Astrocyte (in vitro differentiated cells and primary cell): ENCODE data around the gene DNER. TPM values are rescaled to one million over a fixed set of nuclear protein-coding genes. Genes with fewer than 3 reads are reported as not detected.

Source experiments
- DNase-seq: peaks from one replicate; pipeline ENCODE4 v3.0.0-alpha.2; 2010; ENCODE audit warnings: low read depth
- FAIRE-seq: peaks from 2 replicates; lab custom pipeline; 2011; peaks lifted over from hg19 to GRCh38; lab: Jason Lieb, UNC
- H2AFZ ChIP-seq: 2 replicates; pipeline ENCODE4 v1.6.0; 2012; ENCODE audit warnings: low read depth, low read length, inconsistent platforms
- H3K27ac ChIP-seq: 2 replicates; pipeline ENCODE4 v1.5.1; 2011; ENCODE audit warnings: low read depth, low read length, inconsistent platforms
- H3K27me3 ChIP-seq: 2 replicates; pipeline ENCODE4 v1.6.0; 2011; ENCODE audit warnings: low read length, inconsistent platforms; ENCODE audit not compliant: insufficient read depth
- H3K36me3 ChIP-seq: 2 replicates; pipeline ENCODE4 v1.5.1; 2011; ENCODE audit warnings: low read length, inconsistent platforms; ENCODE audit not compliant: insufficient read depth
- H3K4me1 ChIP-seq: 2 replicates; pipeline ENCODE4 v1.5.1; 2011; ENCODE audit warnings: low read length, inconsistent platforms; ENCODE audit not compliant: insufficient read depth
- H3K4me2 ChIP-seq: 2 replicates; pipeline ENCODE4 v1.6.0; 2012; ENCODE audit warnings: low read length, inconsistent platforms
- H3K4me3 ChIP-seq: 2 replicates; pipeline ENCODE4 v1.5.1; 2011; ENCODE audit warnings: low read depth, mild to moderate bottlenecking, low read length, inconsistent platforms; ENCODE audit not compliant: insufficient read depth
- H3K79me2 ChIP-seq: 2 replicates; pipeline ENCODE4 v1.6.0; 2012; ENCODE audit warnings: mild to moderate bottlenecking, low read length, inconsistent platforms; ENCODE audit not compliant: insufficient read depth
- H3K9ac ChIP-seq: 2 replicates; pipeline ENCODE4 v1.6.0; 2012; ENCODE audit warnings: mild to moderate bottlenecking, low read length, inconsistent platforms
- H3K9me3 ChIP-seq: 2 replicates; pipeline ENCODE4 v1.5.1; 2012; ENCODE audit warnings: low read depth, mild to moderate bottlenecking, low read length, inconsistent platforms; ENCODE audit not compliant: insufficient read depth
- H4K20me1 ChIP-seq: 2 replicates; pipeline ENCODE4 v1.6.0; 2012; ENCODE audit warnings: low read length, inconsistent platforms; ENCODE audit not compliant: insufficient read depth
- H3K27ac Mint-ChIP-seq: one replicate; pipeline ENCODE4 v1.8.0; 2021; ENCODE audit warnings: mild to moderate bottlenecking, mixed read lengths; ENCODE audit not compliant: unreplicated experiment
- H3K27me3 Mint-ChIP-seq: one replicate; pipeline ENCODE4 v1.8.0; 2021; ENCODE audit warnings: low read depth, mixed read lengths; ENCODE audit not compliant: unreplicated experiment
- H3K36me3 Mint-ChIP-seq: one replicate; pipeline ENCODE4 v1.8.0; 2021; ENCODE audit warnings: low read depth, mixed read lengths; ENCODE audit not compliant: unreplicated experiment
- H3K4me1 Mint-ChIP-seq: one replicate; pipeline ENCODE4 v1.8.0; 2021; ENCODE audit warnings: low read depth, mixed read lengths; ENCODE audit not compliant: unreplicated experiment
- H3K4me3 Mint-ChIP-seq: one replicate; pipeline ENCODE4 v1.8.0; 2021; ENCODE audit warnings: mild to moderate bottlenecking, moderate library complexity, mixed read lengths; ENCODE audit not compliant: unreplicated experiment
- H3K9me3 Mint-ChIP-seq: one replicate; pipeline ENCODE4 v1.8.0; 2021; ENCODE audit warnings: mild to moderate bottlenecking, mixed read lengths; ENCODE audit not compliant: unreplicated experiment
- EZH2 ChIP-seq: IDR thresholded peaks from 2 replicates; pipeline ENCODE4 v1.6.1; 2012; ENCODE audit warnings: mild to moderate bottlenecking, low read length, inconsistent platforms; ENCODE audit not compliant: insufficient read depth
- total RNA-seq: library from RNA; stranded (reverse); gene quantifications from 2 replicates; pipeline ENCODE4 v1.2.1, GENCODE V29; 2021
- TF ChIP-seq, protein P1 (sequence below): IDR thresholded peaks from 2 replicates; pipeline ENCODE4 v1.5.1; 2011; ENCODE audit warnings: low read depth, mild to moderate bottlenecking, inconsistent platforms, low read length, moderate library complexity; ENCODE audit not compliant: insufficient read depth

The DNER gene
- total RNA-seq, 1 donor from 2014 or later = 1.0 TPM

DNA sequence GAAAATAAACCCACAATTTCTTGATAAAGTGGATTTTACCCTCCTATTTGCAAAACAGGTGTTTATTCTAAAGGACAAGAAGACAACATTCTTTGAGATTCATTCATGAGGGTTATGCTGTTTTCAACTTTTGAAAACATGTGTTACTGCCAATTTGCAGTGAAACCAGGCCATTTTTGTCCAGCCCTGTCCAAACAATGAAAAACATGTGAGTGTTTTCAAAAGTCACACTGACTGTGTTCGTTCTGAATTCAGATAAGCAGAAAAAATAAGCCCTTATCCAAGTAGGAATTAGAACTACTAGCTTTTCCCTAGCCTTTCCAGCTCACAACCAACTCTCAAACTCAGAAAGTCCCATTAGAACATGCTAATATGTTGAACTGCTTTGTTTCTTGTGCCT lies 295.2 kb downstream of the DNER start:
- H3K27me3 Mint-ChIP-seq = no peaks in the 10 kb centered on the region
- no peak overlapping the region for H3K9ac ChIP-seq
- no peak overlapping the region for H2AFZ ChIP-seq
- no peaks in the 10 kb centered on the region for H3K4me1 ChIP-seq
- peaks cover 5% of the 10 kb centered on the region for H3K36me3 Mint-ChIP-seq
- H3K27ac Mint-ChIP-seq = no peak overlapping the region
- no peak for DNase-seq
- H3K79me2 ChIP-seq = no peaks in the 10 kb centered on the region
- no peaks in the 10 kb centered on the region for H3K27me3 ChIP-seq
- FAIRE-seq = no peak
- H4K20me1 ChIP-seq = no peaks in the 10 kb centered on the region
- H3K36me3 ChIP-seq = no peaks in the 10 kb centered on the region
- H3K4me3 ChIP-seq = no peak overlapping the region
- H3K4me1 Mint-ChIP-seq = peaks cover 4% of the 10 kb centered on the region
- no peak overlapping the region for H3K27ac ChIP-seq
- H3K4me3 Mint-ChIP-seq = no peak overlapping the region
- no peak for TF ChIP-seq EZH2
- TF ChIP-seq, protein P1, sequence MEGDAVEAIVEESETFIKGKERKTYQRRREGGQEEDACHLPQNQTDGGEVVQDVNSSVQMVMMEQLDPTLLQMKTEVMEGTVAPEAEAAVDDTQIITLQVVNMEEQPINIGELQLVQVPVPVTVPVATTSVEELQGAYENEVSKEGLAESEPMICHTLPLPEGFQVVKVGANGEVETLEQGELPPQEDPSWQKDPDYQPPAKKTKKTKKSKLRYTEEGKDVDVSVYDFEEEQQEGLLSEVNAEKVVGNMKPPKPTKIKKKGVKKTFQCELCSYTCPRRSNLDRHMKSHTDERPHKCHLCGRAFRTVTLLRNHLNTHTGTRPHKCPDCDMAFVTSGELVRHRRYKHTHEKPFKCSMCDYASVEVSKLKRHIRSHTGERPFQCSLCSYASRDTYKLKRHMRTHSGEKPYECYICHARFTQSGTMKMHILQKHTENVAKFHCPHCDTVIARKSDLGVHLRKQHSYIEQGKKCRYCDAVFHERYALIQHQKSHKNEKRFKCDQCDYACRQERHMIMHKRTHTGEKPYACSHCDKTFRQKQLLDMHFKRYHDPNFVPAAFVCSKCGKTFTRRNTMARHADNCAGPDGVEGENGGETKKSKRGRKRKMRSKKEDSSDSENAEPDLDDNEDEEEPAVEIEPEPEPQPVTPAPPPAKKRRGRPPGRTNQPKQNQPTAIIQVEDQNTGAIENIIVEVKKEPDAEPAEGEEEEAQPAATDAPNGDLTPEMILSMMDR = no peak
- H3K9me3 ChIP-seq = no peaks in the 10 kb centered on the region
- no peak overlapping the region for H3K4me2 ChIP-seq
- peaks cover 8% of the 10 kb centered on the region for H3K9me3 Mint-ChIP-seq

DNA sequence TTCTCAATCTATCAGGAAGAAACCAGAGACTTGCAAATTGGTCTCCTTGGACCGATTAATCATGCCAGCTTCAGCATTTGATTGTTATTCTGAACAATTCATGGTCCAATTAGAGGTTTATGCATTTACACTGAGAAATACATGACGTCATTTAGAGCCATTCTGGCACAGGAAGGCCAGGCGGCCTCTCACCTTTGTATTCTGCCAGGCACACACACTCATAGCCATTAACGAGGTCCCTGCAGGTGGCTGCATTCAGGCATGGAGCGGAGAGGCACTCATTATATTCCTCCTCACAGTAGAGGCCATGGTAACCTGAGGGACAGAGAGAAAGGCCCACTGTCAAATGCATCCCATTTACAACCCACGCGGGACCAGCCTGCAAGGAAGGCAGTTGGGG lies 296.4 kb downstream of the DNER start:
- DNase-seq = no peak
- TF ChIP-seq, protein P1 = no peak
- TF ChIP-seq EZH2 = no peak
- Histone ChIP-seq H3K9me3 (no peaks in the 10 kb centered on the region), H3K4me3 (no peak overlapping the region), H3K27me3 (no peaks in the 10 kb centered on the region), H3K9ac (no peak overlapping the region), H4K20me1 (no peaks in the 10 kb centered on the region), H3K79me2 (no peaks in the 10 kb centered on the region), H3K4me1 (no peaks in the 10 kb centered on the region), H3K27ac (no peak overlapping the region), H2AFZ (no peak overlapping the region), H3K4me2 (no peak overlapping the region), H3K36me3 (no peaks in the 10 kb centered on the region)
- Mint-ChIP-seq H3K27me3 (no peaks in the 10 kb centered on the region), H3K9me3 (peaks cover 4% of the 10 kb centered on the region), H3K4me1 (peaks cover 5% of the 10 kb centered on the region), H3K27ac (no peak overlapping the region), H3K36me3 (peaks cover 5% of the 10 kb centered on the region), H3K4me3 (no peak overlapping the region)
- FAIRE-seq = no peak

DNA sequence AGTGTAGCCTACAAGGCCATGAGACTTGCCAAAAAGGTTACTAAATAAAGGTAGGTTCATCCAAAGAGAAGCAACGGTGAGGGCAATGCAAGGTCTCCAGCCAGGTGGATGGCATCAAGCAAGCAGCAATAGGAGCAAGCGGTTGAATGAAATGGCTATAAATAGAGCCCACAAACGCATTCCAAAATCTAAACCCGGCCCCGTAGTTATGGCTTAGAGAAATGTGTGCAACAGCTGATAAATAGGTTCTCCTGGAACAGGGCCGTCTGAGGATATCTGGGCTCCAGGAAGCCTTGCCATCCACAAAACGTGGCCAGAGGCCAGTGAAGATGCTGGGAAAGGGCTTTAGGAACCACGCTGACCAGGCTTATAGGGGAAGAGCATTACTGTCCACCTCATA lies 297.2 kb downstream of the DNER start:
- TF ChIP-seq, protein P1 = no peak
- no peak for TF ChIP-seq EZH2
- no peaks in the 10 kb centered on the region for H3K9me3 Mint-ChIP-seq
- H3K27ac ChIP-seq = no peak overlapping the region

More for the DNA sequence above, 297.2 kb downstream of the DNER start:
- Histone ChIP-seq H3K9ac (no peak overlapping the region), H3K27me3 (no peaks in the 10 kb centered on the region), H3K4me1 (no peaks in the 10 kb centered on the region), H4K20me1 (no peaks in the 10 kb centered on the region), H3K36me3 (no peaks in the 10 kb centered on the region), H3K4me3 (no peak overlapping the region), H3K9me3 (no peaks in the 10 kb centered on the region), H2AFZ (no peak overlapping the region), H3K79me2 (no peaks in the 10 kb centered on the region), H3K4me2 (no peak overlapping the region)
- no peak for DNase-seq
- FAIRE-seq = no peak
- Mint-ChIP-seq H3K4me1 (peaks cover 5% of the 10 kb centered on the region), H3K27me3 (no peaks in the 10 kb centered on the region), H3K36me3 (no peaks in the 10 kb centered on the region), H3K27ac (no peak overlapping the region), H3K4me3 (no peak overlapping the region)
